Esophagus squamous epithelium (tissue), 4 donors: Measurements from ENCODE around the gene MAN2A1.

Source experiments
- CTCF ChIP-seq, 6 experiments: fragments of 450-650 bp in 4 of 6; fragments of 200-600 bp in 2 of 6; sonication (generic) in 2 of 6; IDR thresholded peaks; one replicate each; pipeline ENCODE4 v1.5.1; 2016 to 2019; ENCODE audit warnings: antibody characterized with exemption in 6 of 6, mild to moderate bottlenecking in 4 of 6, moderate library complexity in 4 of 6
- POLR2A ChIP-seq, 4 donors: fragments of 450-650 bp; IDR thresholded peaks; one replicate each; pipeline ENCODE4 v1.6.1; 2017; ENCODE audit warnings: antibody characterized with exemption in 4 of 4, mild to moderate bottlenecking in 4 of 4, moderate library complexity in 3 of 4

GRCh38 chr5:109755761-109756160 is 66.0 kb downstream of the MAN2A1 start:
- no peak for TF ChIP-seq CTCF (IDR thresholded peaks at IDR 0.05)
- TF ChIP-seq POLR2A (IDR thresholded peaks at IDR 0.05) = no peak
